Bronchial epithelial cell (primary cell): Measurements from ENCODE around the gene ITIH3. TPM values are rescaled to one million over a fixed set of nuclear protein-coding genes. Genes with fewer than 3 reads are reported as not detected.

Source experiments
- DNase-seq: peaks from one replicate; pipeline ENCODE4 v3.0.0-alpha.2; 2010; ENCODE audit warnings: low read depth
- FAIRE-seq: peaks from 2 replicates; lab custom pipeline; 2011; peaks lifted over from hg19 to GRCh38; lab: Jason Lieb, UNC
- H3K27me3 ChIP-seq: 2 replicates; pipeline ENCODE4 v1.5.1; 2011; ENCODE audit warnings: low read length; ENCODE audit not compliant: control insufficient read depth, insufficient read depth
- H3K36me3 ChIP-seq: 2 replicates; pipeline ENCODE4 v1.5.1; 2011; ENCODE audit warnings: low read length; ENCODE audit not compliant: control insufficient read depth, insufficient read depth
- H3K4me3 ChIP-seq: 2 replicates; pipeline ENCODE4 v1.5.1; 2011; ENCODE audit warnings: mild to moderate bottlenecking, low read depth, low read length, control low read depth
- total RNA-seq: library from RNA; depleted of rRNA; stranded (reverse); fragments of >200 nt; gene quantifications from 2 replicates; pipeline ENCODE4 v1.2.1, GENCODE V29; 2014
- TF ChIP-seq, protein P1 (sequence below): IDR thresholded peaks from 2 replicates; pipeline ENCODE4 v1.5.1; 2011; ENCODE audit warnings: mild to moderate bottlenecking, moderate library complexity, low read length, control low read depth, inconsistent platforms; ENCODE audit not compliant: insufficient read depth, severe bottlenecking

The ITIH3 gene
- total RNA-seq, 1 donor from 2014 or later = not detected

- FAIRE-seq = no peak
- no peak overlapping the region for H3K4me3 ChIP-seq
- TF ChIP-seq, protein P1, sequence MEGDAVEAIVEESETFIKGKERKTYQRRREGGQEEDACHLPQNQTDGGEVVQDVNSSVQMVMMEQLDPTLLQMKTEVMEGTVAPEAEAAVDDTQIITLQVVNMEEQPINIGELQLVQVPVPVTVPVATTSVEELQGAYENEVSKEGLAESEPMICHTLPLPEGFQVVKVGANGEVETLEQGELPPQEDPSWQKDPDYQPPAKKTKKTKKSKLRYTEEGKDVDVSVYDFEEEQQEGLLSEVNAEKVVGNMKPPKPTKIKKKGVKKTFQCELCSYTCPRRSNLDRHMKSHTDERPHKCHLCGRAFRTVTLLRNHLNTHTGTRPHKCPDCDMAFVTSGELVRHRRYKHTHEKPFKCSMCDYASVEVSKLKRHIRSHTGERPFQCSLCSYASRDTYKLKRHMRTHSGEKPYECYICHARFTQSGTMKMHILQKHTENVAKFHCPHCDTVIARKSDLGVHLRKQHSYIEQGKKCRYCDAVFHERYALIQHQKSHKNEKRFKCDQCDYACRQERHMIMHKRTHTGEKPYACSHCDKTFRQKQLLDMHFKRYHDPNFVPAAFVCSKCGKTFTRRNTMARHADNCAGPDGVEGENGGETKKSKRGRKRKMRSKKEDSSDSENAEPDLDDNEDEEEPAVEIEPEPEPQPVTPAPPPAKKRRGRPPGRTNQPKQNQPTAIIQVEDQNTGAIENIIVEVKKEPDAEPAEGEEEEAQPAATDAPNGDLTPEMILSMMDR = no peak
- H3K27me3 ChIP-seq = peaks cover 8% of the 10 kb centered on the region
- H3K36me3 ChIP-seq = no peaks in the 10 kb centered on the region
- DNase-seq = no peak
Observed at GRCh38 chr3:52787672-52788625, 6.6 kb upstream of the ITIH3 start.

GRCh38 chr3:52788890-52789745, 5.5 kb upstream of the ITIH3 start:
- H3K36me3 ChIP-seq = no peaks in the 10 kb centered on the region
- no peak overlapping the region for H3K4me3 ChIP-seq
- DNase-seq (no peak), FAIRE-seq (no peak)
- peaks cover 5% of the 10 kb centered on the region for H3K27me3 ChIP-seq
- TF ChIP-seq, protein P1 = no peak

GRCh38 chr3:52789746-52790040, 4.9 kb upstream of the ITIH3 start:
- peaks cover 5% of the 10 kb centered on the region for H3K27me3 ChIP-seq
- DNase-seq (no peak), FAIRE-seq (no peak)
- TF ChIP-seq, protein P1 = no peak
- H3K4me3 ChIP-seq = no peak overlapping the region
- H3K36me3 ChIP-seq = no peaks in the 10 kb centered on the region

- Histone ChIP-seq H3K36me3 (no peaks in the 10 kb centered on the region), H3K27me3 (peaks cover 5% of the 10 kb centered on the region), H3K4me3 (no peak overlapping the region)
- DNase-seq (no peak), FAIRE-seq (no peak)
- TF ChIP-seq, protein P1 = no peak
Observed at GRCh38 chr3:52790337-52790736, 4.3 kb upstream of the ITIH3 start.

DNA sequence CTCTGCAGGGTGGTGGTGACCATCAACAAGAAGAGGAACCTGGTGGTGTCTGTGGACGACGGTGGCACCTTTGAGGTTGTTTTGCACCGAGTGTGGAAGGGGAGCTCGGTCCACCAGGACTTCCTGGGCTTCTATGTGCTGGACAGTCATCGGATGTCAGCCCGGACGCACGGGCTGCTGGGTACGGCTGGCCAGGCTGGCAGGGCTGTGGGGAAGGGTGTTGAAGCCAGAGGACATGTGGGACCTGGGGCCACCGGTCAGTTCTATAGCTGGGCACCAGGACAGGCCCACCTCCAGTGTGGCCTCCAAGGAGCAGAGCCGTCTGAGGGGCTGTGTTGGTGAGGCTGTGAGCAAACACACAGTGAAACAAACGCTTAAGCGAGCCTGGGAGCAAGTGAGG, 3.9 kb upstream of the ITIH3 start:
- Histone ChIP-seq H3K27me3 (peaks cover 5% of the 10 kb centered on the region), H3K4me3 (no peak overlapping the region), H3K36me3 (no peaks in the 10 kb centered on the region)
- DNase-seq (no peak), FAIRE-seq (no peak)
- TF ChIP-seq, protein P1 = no peak
